H9 (cell line): ENCODE data around the gene WDR20. TPM values are rescaled to one million over a fixed set of nuclear protein-coding genes. Genes with fewer than 3 reads are reported as not detected.

Source experiments
- DNase-seq: peaks from one replicate; pipeline ENCODE4 v3.0.0-alpha.2; 2017
- H2AFZ ChIP-seq: one replicate; pipeline ENCODE4 v1.6.1; 2013; ENCODE audit warnings: mild to moderate bottlenecking, low read length, control low read depth, moderate library complexity
- H2AK5ac ChIP-seq: 2 replicates; pipeline ENCODE4 v1.6.1; 2013; ENCODE audit warnings: low read length, control low read depth, mixed read lengths; ENCODE audit not compliant: insufficient read length
- H2BK120ac ChIP-seq: one replicate; pipeline ENCODE4 v1.6.1; 2013; ENCODE audit warnings: low read depth, mild to moderate bottlenecking, low read length, control low read depth, inconsistent platforms; ENCODE audit not compliant: poor library complexity, severe bottlenecking
- H2BK12ac ChIP-seq: 2 replicates; pipeline ENCODE4 v1.6.1; 2013; ENCODE audit warnings: low read length, control low read depth, mixed read lengths, low read depth; ENCODE audit not compliant: insufficient read length
- H2BK15ac ChIP-seq: 2 replicates; pipeline ENCODE4 v1.6.1; 2013; ENCODE audit warnings: low read depth, low read length, control low read depth
- H2BK20ac ChIP-seq: one replicate; pipeline ENCODE4 v1.6.1; 2013; ENCODE audit warnings: low read depth, mild to moderate bottlenecking, low read length, control low read depth, inconsistent platforms; ENCODE audit not compliant: poor library complexity, severe bottlenecking
- H2BK5ac ChIP-seq: 2 replicates; pipeline ENCODE4 v1.6.1; 2013; ENCODE audit warnings: low read length, control low read depth, mixed read lengths; ENCODE audit not compliant: insufficient read length
- H3K14ac ChIP-seq: 2 replicates; pipeline ENCODE4 v1.6.1; 2013; ENCODE audit warnings: low read length, control low read depth; ENCODE audit not compliant: insufficient read depth
- H3K18ac ChIP-seq: 2 replicates; pipeline ENCODE4 v1.6.1; 2013; ENCODE audit warnings: low read depth, mild to moderate bottlenecking, mixed read lengths, low read length, control low read depth; ENCODE audit not compliant: insufficient read length
- H3K23ac ChIP-seq: 2 replicates; pipeline ENCODE4 v1.6.1; 2013; ENCODE audit warnings: low read length, control low read depth, mixed read lengths, low read depth; ENCODE audit not compliant: insufficient read length
- H3K23me2 ChIP-seq: 2 replicates; pipeline ENCODE4 v1.6.1; 2013; ENCODE audit warnings: low read depth, mild to moderate bottlenecking, mixed read lengths, low read length, control low read depth; ENCODE audit not compliant: insufficient read length, poor library complexity, severe bottlenecking
- H3K27ac ChIP-seq: 2 replicates; pipeline ENCODE4 v1.5.1; 2013; ENCODE audit warnings: low read length, control low read depth, mixed read lengths, low read depth; ENCODE audit not compliant: insufficient read length
- H3K27me3 ChIP-seq: 2 replicates; pipeline ENCODE4 v1.6.1; 2013; ENCODE audit warnings: low read length, control low read depth, inconsistent platforms; ENCODE audit not compliant: insufficient read depth
- H3K4ac ChIP-seq: 2 replicates; pipeline ENCODE4 v1.6.1; 2013; ENCODE audit warnings: low read depth, mild to moderate bottlenecking, control low read depth, inconsistent platforms, low read length, moderate library complexity
- H3K4me1 ChIP-seq: 2 replicates; pipeline ENCODE4 v1.6.1; 2013; ENCODE audit warnings: low read length, control low read depth, inconsistent platforms; ENCODE audit not compliant: insufficient read depth
- H3K4me2 ChIP-seq: 2 replicates; pipeline ENCODE4 v1.6.1; 2013; ENCODE audit warnings: low read length, control low read depth, mixed read lengths; ENCODE audit not compliant: insufficient read length, insufficient read depth
- H3K56ac ChIP-seq: 2 replicates; pipeline ENCODE4 v1.6.1; 2013; ENCODE audit warnings: low read depth, mild to moderate bottlenecking, mixed read lengths, low read length, control low read depth; ENCODE audit not compliant: insufficient read length
- H3K79me1 ChIP-seq: 2 replicates; pipeline ENCODE4 v1.6.1; 2013; ENCODE audit warnings: low read depth, mild to moderate bottlenecking, moderate library complexity, low read length, control low read depth, inconsistent platforms; ENCODE audit not compliant: insufficient read depth, poor library complexity, severe bottlenecking
- H3K79me2 ChIP-seq: 2 replicates; pipeline ENCODE4 v1.6.1; 2013; ENCODE audit warnings: low read length, control low read depth, inconsistent platforms; ENCODE audit not compliant: insufficient read depth
- H3K9ac ChIP-seq: 2 replicates; pipeline ENCODE4 v1.6.1; 2013; ENCODE audit warnings: low read length, control low read depth, mixed read lengths; ENCODE audit not compliant: insufficient read length; ENCODE audit errors: extremely low read depth
- H3K9me3 ChIP-seq: one replicate; pipeline ENCODE4 v1.6.1; 2013; ENCODE audit warnings: low read depth, low read length, inconsistent platforms; ENCODE audit not compliant: control insufficient read depth
- H3T11ph ChIP-seq: one replicate; pipeline ENCODE4 v1.6.1; 2013; ENCODE audit warnings: mild to moderate bottlenecking, low read length, control low read depth, inconsistent platforms
- H4K20me1 ChIP-seq: one replicate; pipeline ENCODE4 v1.6.1; 2013; ENCODE audit not compliant: control insufficient read depth, insufficient read length, insufficient read depth
- H4K5ac ChIP-seq: 2 replicates; pipeline ENCODE4 v1.6.1; 2013; ENCODE audit warnings: low read depth, mild to moderate bottlenecking, mixed read lengths, low read length, control low read depth; ENCODE audit not compliant: insufficient read length
- H4K8ac ChIP-seq: replicated peaks from 2 replicates; pipeline ENCODE4 v1.6.1; 2013; ENCODE audit warnings: low read length, control low read depth, mixed read lengths, low read depth; ENCODE audit not compliant: insufficient read length
- H4K91ac ChIP-seq: 2 replicates; pipeline ENCODE4 v1.6.1; 2013; ENCODE audit warnings: low read depth, mild to moderate bottlenecking, moderate library complexity, mixed read lengths, low read length, control low read depth; ENCODE audit not compliant: insufficient read length
- H3K27ac Mint-ChIP-seq, 3 experiments: 2 replicates in 2 of 3; 3 replicates in 1 of 3; pipeline ENCODE4 v1.8.0; 2020 to 2021; ENCODE audit warnings: mixed read lengths in 3 of 3, mild to moderate bottlenecking in 1 of 3, moderate library complexity in 1 of 3
- H3K27me3 Mint-ChIP-seq: 2 replicates; pipeline ENCODE4 v1.8.0; 2021; ENCODE audit warnings: low read depth, mild to moderate bottlenecking, moderate library complexity, mixed read lengths
- H3K36me3 Mint-ChIP-seq, 3 experiments: 2 replicates in 2 of 3; 3 replicates in 1 of 3; pipeline ENCODE4 v1.8.0; 2020 to 2021; ENCODE audit warnings: low read depth in 3 of 3, mixed read lengths in 3 of 3; ENCODE audit not compliant: insufficient read depth in 1 of 3
- H3K4me1 Mint-ChIP-seq, 2 experiments: 2 replicates each; pipeline ENCODE4 v1.8.0; 2020; ENCODE audit warnings: mixed read lengths in 2 of 2
- H3K4me3 Mint-ChIP-seq, 2 experiments: 2 replicates in 1 of 2; 3 replicates in 1 of 2; pipeline ENCODE4 v1.8.0; 2020 to 2021; ENCODE audit warnings: mild to moderate bottlenecking in 2 of 2, mixed read lengths in 2 of 2, moderate library complexity in 1 of 2
- H3K9me3 Mint-ChIP-seq, 2 experiments: 2 replicates in 1 of 2; 3 replicates in 1 of 2; pipeline ENCODE4 v1.8.0; 2020; ENCODE audit warnings: mild to moderate bottlenecking in 2 of 2, mixed read lengths in 2 of 2, moderate library complexity in 1 of 2
- CTCF ChIP-seq: fragments of 200-600 bp; sonication (generic); conservative IDR thresholded peaks from 3 replicates; pipeline ENCODE4 v1.8.0; 2021; ENCODE audit warnings: antibody characterized with exemption, mild to moderate bottlenecking
- WGBS: extraction: QIAGEN DNeasy Blood & Tissue Kit; methylation state at CpG from one replicate; pipeline ENCODE4 v1.1.7; 2013; ENCODE audit warnings: missing lambda C conversion rate, low lambda C conversion rate, mixed read lengths; ENCODE audit not compliant: insufficient read length; ENCODE audit errors: extremely low coverage; 5-methylcytosine and 5-hydroxymethylcytosine counted together
- total RNA-seq: library from RNA; stranded (reverse); gene quantifications from 2 replicates; pipeline ENCODE4 v1.2.1, GENCODE V29; 2021

The WDR20 gene
- total RNA-seq, 1 experiment from 2014 or later = 31.6 TPM

GRCh38 chr14:102181187-102181586, 41.5 kb downstream of the WDR20 start:
- H2BK12ac ChIP-seq = no peak overlapping the region
- no peak overlapping the region for H4K8ac ChIP-seq
- no peak overlapping the region for H2AFZ ChIP-seq
- Mint-ChIP-seq H3K4me1 (peaks cover 24 to 26% of the 10 kb centered on the region in 2 experiments), H3K27me3 (no peaks in the 10 kb centered on the region; the same call in 1 of the 2 replicates), H3K4me3 (no peak overlapping the region), H3K36me3 (peaks cover 0 to 2% (median 0%) of the 10 kb centered on the region in 3 experiments; a peak in 1 of 7 replicates), H3K9me3 (no peaks in the 10 kb centered on the region), H3K27ac (peak overlapping the region in 2 of 3 experiments; percentile 56 to 78; a peak in 3 of 7 replicates)
- WGBS = no CpG with 5 or more reads among the region's 1 CpG
- no peaks in the 10 kb centered on the region for H3K4me1 ChIP-seq
- no peak overlapping the region for H3K14ac ChIP-seq
- no peak overlapping the region for H4K5ac ChIP-seq
- H3K18ac ChIP-seq = no peak overlapping the region
- H3K79me2 ChIP-seq = peaks cover 11% of the 10 kb centered on the region; the same call in 1 of the 2 replicates
- no peak overlapping the region for H3T11ph ChIP-seq
- no peaks in the 10 kb centered on the region for H4K20me1 ChIP-seq
- H3K9me3 ChIP-seq = no peaks in the 10 kb centered on the region
- H3K27me3 ChIP-seq = no peaks in the 10 kb centered on the region
- no peak overlapping the region for H2BK5ac ChIP-seq
- H4K91ac ChIP-seq = no peak overlapping the region
- no peak overlapping the region for H3K27ac ChIP-seq
- H2AK5ac ChIP-seq = no peak overlapping the region
- H3K23ac ChIP-seq = no peak overlapping the region
- no peak overlapping the region for H3K4ac ChIP-seq
- H3K9ac ChIP-seq = no peak overlapping the region
- H2BK20ac ChIP-seq = no peak overlapping the region
- H3K4me2 ChIP-seq = no peak overlapping the region
- H2BK15ac ChIP-seq = no peak overlapping the region
- DNase-seq = no peak
- no peak overlapping the region for H2BK120ac ChIP-seq
- H3K23me2 ChIP-seq = no peaks in the 10 kb centered on the region
- TF ChIP-seq CTCF = no peak
- H3K56ac ChIP-seq = no peak overlapping the region
- H3K79me1 ChIP-seq = peaks cover 9% of the 10 kb centered on the region
